Loucy (cell line): ENCODE results near the gene NXPE4.
"Not testable (repeated sequence)": the region's sequence is repeated elsewhere in the genome, so short reads cannot be mapped to it uniquely, and the experiment has no call there.

Experiments used
- H2AFZ ChIP-seq: fragments of 200-600 bp; sonication (generic); 2 replicates; pipeline ENCODE4 v1.6.0; 2016; ENCODE audit warnings: antibody characterized with exemption, mild to moderate bottlenecking, low read length, moderate library complexity
- H3F3A ChIP-seq: fragments of 200-600 bp; 2 replicates; pipeline ENCODE4 v1.6.0; 2016; ENCODE audit warnings: antibody characterized with exemption, low read depth, mild to moderate bottlenecking
- H3K27me3 ChIP-seq: fragments of 200-600 bp; sonication (generic); 2 replicates; pipeline ENCODE4 v1.6.1; 2014; ENCODE audit warnings: low read length, mild to moderate bottlenecking; ENCODE audit not compliant: insufficient read depth, poor library complexity, severe bottlenecking
- H3K36me3 ChIP-seq: fragments of 200-600 bp; sonication (generic); 2 replicates; pipeline ENCODE4 v1.6.1; 2016; ENCODE audit warnings: low read length; ENCODE audit not compliant: insufficient read depth
- H3K4me1 ChIP-seq: fragments of 200-600 bp; sonication (generic); 2 replicates; pipeline ENCODE4 v1.5.1; 2014; ENCODE audit warnings: low read length, mild to moderate bottlenecking; ENCODE audit not compliant: insufficient read depth, poor library complexity, severe bottlenecking
- H3K4me2 ChIP-seq: fragments of 200-600 bp; sonication (generic); 2 replicates; pipeline ENCODE4 v1.6.0; 2014; ENCODE audit warnings: antibody characterized with exemption, low read length, low read depth, mild to moderate bottlenecking; ENCODE audit not compliant: poor library complexity, severe bottlenecking
- H3K4me3 ChIP-seq: fragments of 200-600 bp; sonication (generic); 2 replicates; pipeline ENCODE4 v1.5.1; 2014; ENCODE audit warnings: low read length, mild to moderate bottlenecking, mixed read lengths; ENCODE audit not compliant: poor library complexity, severe bottlenecking
- H3K79me2 ChIP-seq: fragments of 200-600 bp; sonication (generic); 2 replicates; pipeline ENCODE4 v1.6.1; 2014; ENCODE audit warnings: low read length; ENCODE audit not compliant: insufficient read depth
- H3K9ac ChIP-seq: fragments of 200-600 bp; sonication (generic); 2 replicates; pipeline ENCODE4 v1.6.0; 2014; ENCODE audit warnings: mild to moderate bottlenecking, low read depth, low read length, moderate library complexity; ENCODE audit not compliant: poor library complexity, severe bottlenecking
- H3K9me2 ChIP-seq: fragments of 200-600 bp; sonication (generic); replicated peaks from 2 replicates; pipeline ENCODE4 v1.6.1; 2016; ENCODE audit warnings: low read depth, low read length, mixed read lengths
- H3K9me3 ChIP-seq: fragments of 200-600 bp; sonication (generic); 2 replicates; pipeline ENCODE4 v1.6.1; 2014; ENCODE audit warnings: mild to moderate bottlenecking, antibody characterized with exemption, low read length, low read depth; ENCODE audit not compliant: insufficient read depth
- H4K20me1 ChIP-seq: fragments of 200-600 bp; sonication (generic); 2 replicates; pipeline ENCODE4 v1.6.0; 2014; ENCODE audit warnings: antibody characterized with exemption, low read length, mild to moderate bottlenecking; ENCODE audit not compliant: insufficient read depth, poor library complexity, severe bottlenecking
- CTCF ChIP-seq: fragments of 200-600 bp; sonication (generic); conservative IDR thresholded peaks from 2 replicates; pipeline ENCODE4 v1.5.1; 2014; ENCODE audit warnings: mild to moderate bottlenecking, antibody characterized with exemption, low read length
- EZH2phosphoT487 ChIP-seq: fragments of 200-600 bp; IDR thresholded peaks from 2 replicates; pipeline ENCODE4 v1.6.1; 2018; ENCODE audit warnings: antibody characterized with exemption, mild to moderate bottlenecking, moderate library complexity, borderline replicate concordance

Gene NXPE4

DNA sequence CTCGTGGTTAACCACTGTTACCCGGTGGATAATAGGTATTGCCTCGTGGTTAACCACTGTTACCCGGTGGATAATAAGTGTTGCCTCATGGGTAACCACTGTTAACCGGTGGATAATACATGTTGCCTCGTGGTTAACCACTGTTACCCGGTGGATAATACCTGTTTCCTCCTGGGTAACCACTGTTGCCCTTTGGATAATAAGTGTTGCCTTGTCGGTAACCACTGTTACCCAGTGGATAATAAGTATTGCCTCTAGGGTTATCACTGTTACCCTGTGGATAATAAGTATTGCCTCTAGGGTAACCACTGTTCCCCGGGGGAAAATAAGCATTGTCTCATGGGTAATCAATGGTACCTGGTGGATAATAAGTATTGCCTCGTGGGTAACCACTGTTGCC lies 15.0 kb upstream of the NXPE4 start:
- H2AFZ ChIP-seq: no peak overlapping the region
- H3K9me3 ChIP-seq: peaks cover 33% of the 10 kb centered on the region; the same call in 1 of the 2 replicates
- no peak for TF ChIP-seq CTCF
- TF ChIP-seq EZH2phosphoT487: no peak
- H3K4me2 ChIP-seq: no peak overlapping the region
- no peaks in the 10 kb centered on the region for H3K27me3 ChIP-seq
- H3K9ac ChIP-seq: no peak overlapping the region
- H3K4me1 ChIP-seq: no peaks in the 10 kb centered on the region
- H3K36me3 ChIP-seq: no peaks in the 10 kb centered on the region
- no peaks in the 10 kb centered on the region for H3K79me2 ChIP-seq
- H3K9me2 ChIP-seq: no peaks in the 10 kb centered on the region
- H3K4me3 ChIP-seq: no peak overlapping the region
- H3F3A ChIP-seq: no peaks in the 10 kb centered on the region
- H4K20me1 ChIP-seq: no peaks in the 10 kb centered on the region

DNA sequence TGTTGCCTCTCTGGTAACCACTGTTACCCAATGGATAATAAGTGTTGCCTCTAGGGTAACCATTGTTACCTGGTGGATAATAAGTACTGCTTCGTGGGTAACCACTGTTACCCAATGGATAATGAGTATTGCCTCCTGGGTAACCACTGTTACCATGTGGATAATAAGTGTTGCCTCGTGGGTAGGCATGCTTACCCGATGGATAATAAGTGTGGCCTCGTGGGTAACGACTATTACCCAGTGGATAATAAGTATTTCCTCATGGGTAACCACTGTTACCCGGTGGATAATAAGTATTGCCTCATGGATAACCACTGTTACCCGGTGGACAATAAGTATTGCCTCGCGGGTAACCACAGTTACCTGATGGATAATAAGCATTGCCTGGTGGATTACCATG lies 13.8 kb upstream of the NXPE4 start:
- Histone ChIP-seq H4K20me1 (no peaks in the 10 kb centered on the region), H3K79me2 (no peaks in the 10 kb centered on the region), H3K9me2 (no peaks in the 10 kb centered on the region), H3K4me1 (no peaks in the 10 kb centered on the region), H2AFZ (no peak overlapping the region), H3K4me3 (no peak overlapping the region), H3K4me2 (no peak overlapping the region), H3K9me3 (peaks cover 24% of the 10 kb centered on the region; the same call in 1 of the 2 replicates), H3K9ac (no peak overlapping the region), H3K27me3 (no peaks in the 10 kb centered on the region), H3F3A (no peaks in the 10 kb centered on the region), H3K36me3 (no peaks in the 10 kb centered on the region)
- TF ChIP-seq CTCF: no peak
- no peak for TF ChIP-seq EZH2phosphoT487

- H3K4me3 ChIP-seq, H3K9me2 ChIP-seq, H3K9ac ChIP-seq, H3K79me2 ChIP-seq, H3K27me3 ChIP-seq, H3K4me1 ChIP-seq, H2AFZ ChIP-seq, H3F3A ChIP-seq, H3K36me3 ChIP-seq, H3K4me2 ChIP-seq, H4K20me1 ChIP-seq: not testable (repeated sequence)
- H3K9me3 ChIP-seq: peaks cover 19% of the 10 kb centered on the region; the same call in 1 of the 2 replicates
These were observed 13.0 kb upstream of the NXPE4 start for GRCh38 chr11:114608605-114609004.

- Histone ChIP-seq H3K4me2 (no peak overlapping the region), H4K20me1 (no peaks in the 10 kb centered on the region), H3F3A (no peaks in the 10 kb centered on the region), H3K9ac (no peak overlapping the region), H3K9me3 (peaks cover 13% of the 10 kb centered on the region; the same call in 1 of the 2 replicates), H3K4me3 (no peak overlapping the region), H2AFZ (no peak overlapping the region), H3K4me1 (no peaks in the 10 kb centered on the region), H3K27me3 (no peaks in the 10 kb centered on the region), H3K79me2 (no peaks in the 10 kb centered on the region), H3K9me2 (no peaks in the 10 kb centered on the region), H3K36me3 (no peaks in the 10 kb centered on the region)
- TF ChIP-seq EZH2phosphoT487: no peak
- no peak for TF ChIP-seq CTCF
These were observed 12.3 kb upstream of the NXPE4 start for GRCh38 chr11:114607753-114608459.

DNA sequence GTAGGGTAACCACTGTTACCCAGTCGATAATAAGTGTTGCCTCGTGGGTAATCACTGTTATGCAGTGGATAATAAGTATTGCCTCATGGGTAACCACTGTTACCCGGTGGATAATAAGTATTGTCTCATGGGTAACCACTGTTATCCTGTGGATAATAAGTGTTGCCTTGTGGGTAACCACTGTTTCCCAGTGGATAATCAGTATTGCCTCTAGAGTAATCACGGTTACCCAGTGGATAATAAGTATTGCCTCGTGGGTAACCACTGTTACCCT lies 11.2 kb upstream of the NXPE4 start:
- H3K4me1 ChIP-seq, H3K9me2 ChIP-seq, H3K4me2 ChIP-seq, H3K9ac ChIP-seq, H3K36me3 ChIP-seq, H3F3A ChIP-seq, H4K20me1 ChIP-seq, H3K79me2 ChIP-seq, H3K27me3 ChIP-seq, H3K4me3 ChIP-seq, H2AFZ ChIP-seq: not testable (repeated sequence)
- peaks cover 12% of the 10 kb centered on the region; the same call in 1 of the 2 replicates for H3K9me3 ChIP-seq
